NB4 (cell line): ENCODE data around the gene SYCP2.

Source experiments
- MYC ChIP-seq: IDR thresholded peaks from 2 replicates; pipeline ENCODE4 v1.6.1; 2011; ENCODE audit warnings: low read depth, low read length
- POLR2A ChIP-seq: IDR thresholded peaks from 2 replicates; pipeline ENCODE4 v1.6.1; 2011; ENCODE audit warnings: mild to moderate bottlenecking; ENCODE audit not compliant: insufficient read length; ENCODE audit errors: extremely low read depth
- TF ChIP-seq, protein P1 (sequence below): IDR thresholded peaks from one replicate; pipeline ENCODE4 v1.5.1; 2012; ENCODE audit warnings: low read depth, low read length

DNA sequence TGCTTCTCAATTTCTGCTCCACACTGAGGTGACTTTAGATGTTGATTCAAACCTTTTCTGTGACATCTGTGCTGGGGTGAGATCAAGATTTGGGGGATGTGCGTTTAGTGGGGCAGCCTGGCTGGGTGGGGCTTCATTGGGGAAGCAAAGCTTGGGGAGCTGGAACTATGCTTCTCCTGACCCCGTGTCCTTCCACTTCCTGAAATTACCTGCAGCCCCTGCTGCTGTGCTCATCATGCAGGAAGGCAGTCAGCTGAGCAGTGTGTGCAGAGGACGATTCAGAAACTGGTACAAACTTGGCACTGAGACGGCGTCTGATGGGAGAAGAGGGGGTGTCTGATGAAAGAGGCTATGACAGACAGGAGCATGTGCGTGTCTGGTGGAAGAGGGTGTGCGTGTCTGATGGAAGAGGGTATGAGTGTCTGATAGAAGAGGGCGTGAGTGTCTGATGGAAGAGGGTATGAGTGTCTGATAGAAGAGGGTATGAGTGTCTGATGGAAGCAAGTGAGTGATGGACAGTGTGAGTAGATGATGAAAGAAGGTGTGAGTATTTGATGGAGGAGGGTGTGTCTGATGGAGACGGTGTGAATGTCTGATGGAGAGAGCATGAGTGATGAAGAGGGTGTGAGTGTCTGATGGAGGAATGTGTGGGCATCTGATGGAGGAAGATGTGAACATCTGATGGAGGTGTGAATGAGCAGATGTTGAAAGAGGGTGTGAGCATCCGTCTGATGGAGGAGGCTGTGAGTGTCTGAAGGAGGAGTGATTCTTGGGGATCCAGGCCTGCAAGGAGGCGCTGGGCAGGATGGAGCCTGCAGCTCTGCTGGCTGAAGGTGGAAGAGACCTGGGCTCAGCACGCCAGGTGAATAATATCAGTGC, 103.4 kb downstream of the SYCP2 start:
- TF ChIP-seq, protein P1, sequence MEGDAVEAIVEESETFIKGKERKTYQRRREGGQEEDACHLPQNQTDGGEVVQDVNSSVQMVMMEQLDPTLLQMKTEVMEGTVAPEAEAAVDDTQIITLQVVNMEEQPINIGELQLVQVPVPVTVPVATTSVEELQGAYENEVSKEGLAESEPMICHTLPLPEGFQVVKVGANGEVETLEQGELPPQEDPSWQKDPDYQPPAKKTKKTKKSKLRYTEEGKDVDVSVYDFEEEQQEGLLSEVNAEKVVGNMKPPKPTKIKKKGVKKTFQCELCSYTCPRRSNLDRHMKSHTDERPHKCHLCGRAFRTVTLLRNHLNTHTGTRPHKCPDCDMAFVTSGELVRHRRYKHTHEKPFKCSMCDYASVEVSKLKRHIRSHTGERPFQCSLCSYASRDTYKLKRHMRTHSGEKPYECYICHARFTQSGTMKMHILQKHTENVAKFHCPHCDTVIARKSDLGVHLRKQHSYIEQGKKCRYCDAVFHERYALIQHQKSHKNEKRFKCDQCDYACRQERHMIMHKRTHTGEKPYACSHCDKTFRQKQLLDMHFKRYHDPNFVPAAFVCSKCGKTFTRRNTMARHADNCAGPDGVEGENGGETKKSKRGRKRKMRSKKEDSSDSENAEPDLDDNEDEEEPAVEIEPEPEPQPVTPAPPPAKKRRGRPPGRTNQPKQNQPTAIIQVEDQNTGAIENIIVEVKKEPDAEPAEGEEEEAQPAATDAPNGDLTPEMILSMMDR: no peak
- TF ChIP-seq MYC (no peak), POLR2A (no peak)
